Occipital lobe (tissue), 2 donors: ENCODE data around the gene MYO15B. TPM values are rescaled to one million over a fixed set of nuclear protein-coding genes. Genes with fewer than 3 reads are reported as not detected.
"Not testable (repeated sequence)": the region's sequence is repeated elsewhere in the genome, so short reads cannot be mapped to it uniquely, and the experiment has no call there.

ENCODE experiments used
- DNase-seq: peaks from one replicate; lab custom pipeline; 2025; lab: John Stamatoyannopoulos, UW
- total RNA-seq: library from RNA; depleted of rRNA; stranded (reverse); fragments of >200 nt; gene quantifications from one replicate; pipeline ENCODE4 v1.2.3, GENCODE V29; 2014

Gene MYO15B
- total RNA-seq, 1 donor from 2014 or later = 15.9 TPM

GRCh38 chr17:75624714-75625345, 37.2 kb downstream of the MYO15B start:
- DNase-seq = no peak

- DNase-seq = no peak
These were observed 38.4 kb downstream of the MYO15B start for GRCh38 chr17:75625813-75626486.

- no peak for DNase-seq
These were observed 39.0 kb downstream of the MYO15B start for GRCh38 chr17:75626496-75627038.

GRCh38 chr17:75627094-75627493, 39.5 kb downstream of the MYO15B start:
- DNase-seq = no peak

- DNase-seq = no peak
These were observed 40.8 kb downstream of the MYO15B start for GRCh38 chr17:75628425-75628824.

- DNase-seq = no peak
These were observed 41.6 kb downstream of the MYO15B start for GRCh38 chr17:75629157-75629556.

- no peak for DNase-seq
These were observed 42.7 kb downstream of the MYO15B start for GRCh38 chr17:75630071-75630917.

- no peak for DNase-seq
These were observed 43.8 kb downstream of the MYO15B start for GRCh38 chr17:75631353-75631752.

GRCh38 chr17:75632428-75632827, 44.8 kb downstream of the MYO15B start:
- DNase-seq = no peak

GRCh38 chr17:75632863-75633485, 45.4 kb downstream of the MYO15B start, which contains the start of gene SMIM5:
SMIM5 (plus strand) TSS chr17:75633434; CDS start chr17:75640202, 6,768 bp downstream.
- peak; percentile 94 for DNase-seq

- DNase-seq = peak; percentile 81
These were observed 46.1 kb downstream of the MYO15B start for GRCh38 chr17:75633486-75634375.

GRCh38 chr17:75634376-75634740, 46.8 kb downstream of the MYO15B start:
- no peak for DNase-seq

- no peak for DNase-seq
These were observed 47.4 kb downstream of the MYO15B start for GRCh38 chr17:75634754-75635609.

GRCh38 chr17:75635610-75636202, 48.1 kb downstream of the MYO15B start:
- DNase-seq = no peak

GRCh38 chr17:75636381-75637142, 49.0 kb downstream of the MYO15B start:
- no peak for DNase-seq

GRCh38 chr17:75637143-75637538, 49.5 kb downstream of the MYO15B start:
- DNase-seq = no peak

- DNase-seq = no peak
These were observed 50.0 kb downstream of the MYO15B start for GRCh38 chr17:75637551-75637950.

GRCh38 chr17:75638039-75638438, 50.4 kb downstream of the MYO15B start:
- not testable (repeated sequence) for DNase-seq
